Astrocyte of the hippocampus (primary cell): ENCODE results near the gene MLEC.

Source experiments
- DNase-seq: peaks from one replicate; pipeline ENCODE4 v3.0.0; 2011; ENCODE audit warnings: low read depth, low spot score

The MLEC gene

DNA sequence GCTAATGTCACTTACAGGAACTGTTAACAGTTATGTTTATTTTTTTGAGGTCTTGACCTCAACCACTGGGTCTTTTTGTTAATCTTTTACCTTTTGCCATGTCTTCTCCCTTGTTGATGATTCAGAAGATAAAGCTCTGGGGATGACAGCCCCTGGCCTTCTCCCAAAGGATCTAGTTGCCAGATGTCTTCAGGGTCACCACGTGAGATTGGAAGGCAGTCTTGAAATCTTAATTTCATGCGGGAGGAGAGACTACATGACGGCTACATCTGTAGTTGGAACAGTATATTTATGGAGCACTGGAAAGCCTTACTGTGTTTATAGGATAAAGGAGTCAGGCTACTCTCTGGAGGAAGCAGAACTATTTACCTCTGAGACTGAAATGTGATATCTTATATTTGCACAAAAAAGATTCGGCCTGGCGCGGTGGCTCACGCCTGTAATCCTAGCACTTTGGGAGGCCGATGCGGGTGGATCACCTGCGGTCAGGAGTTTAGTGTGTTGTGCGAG lies 5.6 kb downstream of the MLEC start:
- no peak for DNase-seq

DNA sequence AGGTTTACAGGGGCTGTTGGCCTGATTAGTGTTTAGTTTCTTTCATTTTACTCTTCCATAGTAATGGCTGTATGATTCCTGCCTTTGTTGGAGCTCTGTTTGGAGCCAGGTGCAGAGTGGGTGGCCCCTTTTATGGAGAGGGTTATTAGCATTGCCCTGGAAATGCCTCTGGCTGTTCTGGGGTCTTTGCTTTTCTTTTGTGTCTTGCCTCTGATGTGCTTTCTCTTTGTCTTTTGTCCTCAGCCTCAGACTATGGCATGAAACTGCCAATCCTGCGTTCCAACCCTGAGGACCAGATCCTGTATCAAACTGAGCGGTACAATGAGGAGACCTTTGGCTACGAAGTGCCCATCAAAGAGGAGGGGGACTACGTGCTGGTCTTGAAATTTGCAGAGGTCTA lies 6.9 kb downstream of the MLEC start:
- no peak for DNase-seq

DNA sequence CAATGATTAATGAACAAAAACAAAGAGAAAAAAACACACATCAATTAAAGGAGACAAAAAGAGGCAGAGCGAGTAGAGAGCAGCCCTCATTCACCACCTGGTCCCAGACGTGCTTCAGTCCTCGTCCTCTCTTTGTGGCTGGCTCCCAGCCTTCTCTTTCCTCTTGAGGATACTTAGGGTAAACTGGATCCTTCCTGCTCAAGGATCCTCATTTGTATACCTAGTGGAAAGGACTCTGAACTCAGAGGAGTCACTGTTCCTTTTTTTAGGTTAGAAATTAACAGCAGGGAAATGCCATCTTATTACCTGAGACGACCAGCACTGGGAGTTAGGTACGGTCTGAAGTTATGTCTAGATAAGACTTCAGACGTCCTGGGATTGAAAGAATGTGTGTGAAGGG lies 9.7 kb downstream of the MLEC start:
- DNase-seq: no peak

DNA sequence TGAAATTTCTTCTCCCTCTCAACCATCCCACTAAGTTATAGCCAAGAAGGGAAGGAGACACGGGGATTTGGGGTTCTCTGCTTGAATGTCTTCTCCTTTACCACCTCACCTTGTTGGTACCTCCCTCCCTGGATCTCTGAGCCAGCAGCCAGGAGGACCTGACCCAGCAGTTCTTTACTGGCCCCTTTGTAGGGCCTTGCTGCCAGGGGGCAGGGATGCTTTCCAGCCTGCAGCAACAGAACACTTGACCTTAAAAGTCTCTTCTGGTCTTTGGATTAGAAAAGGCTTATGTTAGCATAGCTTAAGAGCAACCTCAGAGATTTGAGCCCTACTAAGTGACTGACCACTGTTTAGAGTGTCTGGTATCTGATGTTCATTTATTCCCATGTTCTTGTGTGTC lies 10.4 kb downstream of the MLEC start:
- no peak for DNase-seq

DNA sequence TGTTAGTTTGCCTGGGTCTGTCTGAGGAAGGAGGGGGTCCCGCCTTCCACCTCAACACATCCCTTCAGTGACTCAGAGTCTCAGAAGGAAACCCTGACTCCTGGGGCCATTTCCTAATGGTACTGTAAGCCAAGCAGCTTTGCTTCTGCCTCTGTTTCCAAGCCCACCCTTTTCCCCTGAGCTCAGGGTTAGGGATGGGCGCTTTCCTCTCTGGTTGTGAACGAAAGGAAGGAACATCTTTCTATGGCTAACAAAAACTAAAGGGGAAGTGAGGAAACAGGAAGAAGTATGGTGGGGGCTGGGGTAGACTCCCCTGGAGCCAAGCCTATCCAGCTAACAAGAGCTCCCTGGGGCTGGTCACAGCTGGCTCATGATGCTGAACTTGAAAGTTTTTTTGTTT lies 11.7 kb downstream of the MLEC start:
- DNase-seq: no peak

DNA sequence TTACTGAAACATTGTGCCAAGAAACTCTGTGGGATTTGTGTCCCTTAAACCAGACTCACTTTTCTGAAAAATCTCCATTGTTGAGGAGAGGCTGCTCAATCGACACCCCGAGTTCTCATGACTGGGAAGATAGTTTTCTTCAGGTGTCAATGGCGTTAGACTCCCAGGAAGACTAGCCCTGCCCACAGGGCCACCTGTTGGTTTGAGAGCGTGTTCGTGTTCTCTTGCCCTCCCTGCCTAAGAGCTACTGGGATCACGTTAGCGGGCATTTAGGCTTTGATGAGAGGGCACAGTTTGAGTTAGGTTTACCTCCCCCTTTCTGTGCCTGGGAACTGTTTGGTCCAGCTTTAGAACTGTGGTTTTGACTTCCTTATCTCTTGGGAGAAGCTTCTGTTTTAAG lies 12.6 kb downstream of the MLEC start:
- DNase-seq: no peak

DNA sequence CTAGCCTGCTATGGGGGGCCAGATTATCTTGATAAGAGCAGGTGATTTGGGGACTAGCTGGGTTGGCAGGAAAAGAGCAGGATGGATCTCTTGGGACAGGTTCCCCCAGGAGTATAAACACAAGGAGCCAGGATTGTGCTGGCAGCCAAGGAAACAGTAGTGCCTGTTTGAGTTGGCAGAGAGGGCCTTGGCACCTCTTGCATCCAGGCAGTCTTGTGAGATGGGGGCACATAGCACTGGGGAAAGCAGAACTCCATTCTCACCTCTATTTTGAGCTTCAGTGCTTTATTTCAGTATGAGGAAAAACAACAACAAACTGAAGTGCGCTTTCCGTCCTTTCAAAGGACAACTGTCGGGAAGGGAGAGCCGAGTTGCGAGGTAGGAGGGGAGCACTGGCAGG lies 13.9 kb downstream of the MLEC start:
- DNase-seq: no peak

DNA sequence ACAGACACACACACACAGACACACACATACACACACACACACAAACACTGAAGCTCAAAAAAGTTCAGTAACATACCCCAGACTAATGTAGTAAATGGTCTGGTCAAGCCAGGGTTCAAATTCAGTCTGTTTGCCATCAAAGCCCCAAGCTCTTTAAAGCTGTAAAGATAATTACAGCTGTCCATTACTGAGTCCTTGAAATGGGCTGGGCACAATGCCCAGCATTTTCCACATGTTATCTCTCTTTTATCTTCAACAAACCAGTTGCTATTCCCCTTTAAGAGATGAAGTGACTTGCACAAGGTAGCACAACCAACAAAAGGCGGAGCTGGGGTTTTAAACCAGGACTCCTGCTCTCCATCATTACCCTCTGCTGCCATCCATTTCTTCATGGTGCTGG lies 15.7 kb downstream of the MLEC start:
- no peak for DNase-seq

DNA sequence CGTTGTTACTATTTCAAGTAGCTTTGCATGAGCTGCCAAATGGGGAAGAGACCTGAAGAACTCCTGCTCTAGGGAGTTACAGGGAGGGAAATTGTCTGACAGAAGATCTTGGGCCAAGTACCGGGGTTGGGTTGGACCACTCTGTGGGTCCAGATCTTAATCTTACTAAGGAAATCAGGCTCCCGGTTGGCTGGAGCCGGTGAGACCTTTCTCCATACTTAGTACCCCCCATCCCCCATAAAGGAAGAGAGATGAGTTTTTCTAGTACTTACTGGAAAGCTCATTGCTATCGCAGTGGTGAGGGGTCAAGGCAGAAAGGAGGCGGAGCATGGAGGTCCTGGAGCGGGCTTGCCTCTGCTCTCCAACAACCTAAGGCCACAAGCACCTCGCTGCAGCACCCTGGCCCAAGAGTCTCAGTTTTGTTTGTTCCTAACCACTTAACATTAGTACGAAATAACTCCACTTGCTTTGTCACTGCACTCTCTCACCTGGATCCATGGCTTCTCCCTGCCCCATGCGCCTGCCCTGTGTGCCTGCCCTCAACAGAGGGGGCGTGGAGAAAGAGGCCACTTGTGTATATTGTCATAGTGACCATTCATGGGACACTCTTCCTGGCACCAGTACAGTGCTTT lies 16.5 kb downstream of the MLEC start:
- DNase-seq: no peak

DNA sequence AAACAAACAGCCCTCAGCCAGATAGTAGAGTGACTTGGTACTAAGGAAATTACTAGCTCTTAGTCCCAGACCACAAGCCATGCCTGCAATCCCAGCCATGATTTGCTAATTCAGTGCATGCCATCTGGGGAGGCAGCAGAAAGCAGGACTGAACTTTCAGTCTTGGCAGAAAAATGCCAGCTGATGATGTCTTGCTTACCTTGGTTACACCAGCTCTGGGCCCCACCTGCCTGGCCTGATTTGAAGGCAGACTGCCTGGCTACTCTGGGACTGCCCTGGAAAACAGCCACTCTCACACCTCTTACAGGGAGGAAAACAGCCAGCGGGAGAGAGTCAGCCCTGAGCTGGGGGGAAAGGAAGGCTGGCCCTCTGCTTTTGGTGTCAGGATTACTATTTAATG lies 18.7 kb downstream of the MLEC start:
- DNase-seq: peak; percentile 7

DNA sequence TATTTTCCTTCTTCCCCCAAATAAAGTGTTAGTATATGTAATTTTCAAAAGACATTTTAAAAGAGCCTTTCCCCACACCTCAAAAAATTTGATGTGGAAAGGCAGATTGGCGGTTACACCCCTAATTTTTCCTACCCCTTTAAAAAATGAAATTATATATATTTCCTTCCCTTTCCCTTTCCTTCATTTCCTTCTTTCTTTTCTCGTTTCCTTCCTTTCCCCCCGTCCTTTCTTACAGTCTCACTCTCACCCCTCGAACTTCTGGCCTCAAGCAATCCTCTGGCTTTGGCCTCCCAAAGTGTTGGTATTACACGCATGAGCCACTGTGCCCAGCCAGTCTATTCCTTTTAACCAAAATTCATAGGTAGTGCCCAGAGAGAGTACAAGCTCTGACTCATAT lies 19.1 kb downstream of the MLEC start:
- no peak for DNase-seq

DNA sequence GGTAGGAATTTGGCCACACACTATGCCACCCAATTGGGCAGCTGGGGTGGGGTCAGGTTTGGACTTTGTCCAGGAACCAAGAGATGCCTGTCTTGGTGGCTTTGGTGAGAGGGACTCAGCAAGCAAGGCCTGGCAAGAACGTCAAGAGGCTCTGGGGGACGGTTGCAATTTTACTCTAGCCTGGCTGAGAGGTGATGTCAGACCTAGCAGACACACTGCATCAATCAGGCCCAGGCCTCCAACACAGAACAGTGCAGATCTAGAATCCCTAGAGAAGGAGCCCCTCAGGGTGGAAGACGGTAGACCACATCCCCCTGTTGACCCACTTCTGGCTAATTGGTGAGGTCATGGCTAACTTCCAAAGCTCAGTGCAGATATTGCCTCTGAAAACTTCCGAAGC lies 21.7 kb downstream of the MLEC start:
- peak; percentile 10 for DNase-seq

DNA sequence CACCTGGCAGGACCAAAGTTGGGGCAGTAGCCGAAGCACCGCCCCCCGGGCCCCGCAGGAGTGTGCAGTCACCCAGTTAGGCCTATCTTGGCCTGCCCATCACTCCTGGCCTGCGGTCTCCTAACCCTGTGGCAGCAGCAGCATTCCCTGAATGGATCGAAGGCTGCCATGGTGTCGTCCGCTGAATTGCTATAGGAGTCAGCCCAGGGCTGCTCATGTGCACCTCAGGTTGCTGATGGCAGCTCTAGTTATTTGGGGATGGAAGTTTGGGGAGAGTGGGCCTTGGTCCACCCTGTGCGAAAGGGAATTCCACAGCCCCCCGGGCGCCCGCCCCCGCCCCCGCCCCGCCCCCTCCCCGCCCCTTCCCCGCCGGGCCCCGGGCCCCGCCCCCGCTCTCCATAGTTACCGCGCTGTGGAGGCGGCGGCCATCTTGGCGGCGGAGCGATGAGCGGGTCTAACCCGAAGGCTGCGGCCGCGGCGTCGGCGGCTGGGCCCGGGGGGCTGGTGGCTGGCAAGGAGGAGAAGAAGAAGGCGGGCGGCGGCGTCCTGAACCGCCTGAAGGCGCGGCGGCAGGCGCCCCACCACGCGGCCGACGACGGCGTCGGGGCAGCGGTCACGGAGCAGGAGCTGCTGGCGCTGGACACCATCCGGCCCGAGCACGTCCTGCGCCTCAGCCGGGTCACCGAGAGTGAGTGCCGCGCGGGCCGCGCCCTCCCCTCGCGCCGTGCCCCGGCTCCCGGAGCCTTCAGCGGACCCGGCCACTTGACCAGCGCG lies 23.3 kb downstream of the MLEC start, which contains the start of gene UNC119B:
Gene UNC119B (plus strand): TSS at position 428 of the 774 bp plus-strand sequence. CDS start 17 bp downstream, at position 445.
- DNase-seq: peak; percentile 86

DNA sequence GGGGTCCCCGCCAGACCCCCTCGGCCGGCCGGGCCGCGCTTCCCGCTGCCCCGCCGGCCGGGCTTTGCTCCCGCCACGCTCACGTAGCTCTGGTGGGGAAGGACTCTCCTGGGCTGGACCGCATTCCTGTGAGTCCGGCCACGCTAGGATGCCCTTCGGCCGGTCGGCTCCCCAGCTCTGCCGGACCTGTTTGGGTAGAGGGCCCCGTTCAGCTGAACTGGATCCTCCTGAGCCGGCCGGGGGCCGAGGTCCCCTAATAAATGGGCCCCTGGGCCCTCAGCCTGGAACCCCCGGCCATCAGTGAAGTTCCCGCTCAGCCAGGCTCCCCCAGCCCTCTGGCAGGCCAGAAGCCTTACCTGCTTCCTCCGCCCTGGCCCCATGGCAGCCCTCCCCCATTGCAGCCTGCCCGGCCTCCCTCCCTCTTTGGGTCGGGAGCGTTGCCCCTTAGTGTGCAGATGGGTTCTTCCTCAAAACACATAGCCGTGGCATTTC lies 23.9 kb downstream of the MLEC start:
- DNase-seq: no peak

DNA sequence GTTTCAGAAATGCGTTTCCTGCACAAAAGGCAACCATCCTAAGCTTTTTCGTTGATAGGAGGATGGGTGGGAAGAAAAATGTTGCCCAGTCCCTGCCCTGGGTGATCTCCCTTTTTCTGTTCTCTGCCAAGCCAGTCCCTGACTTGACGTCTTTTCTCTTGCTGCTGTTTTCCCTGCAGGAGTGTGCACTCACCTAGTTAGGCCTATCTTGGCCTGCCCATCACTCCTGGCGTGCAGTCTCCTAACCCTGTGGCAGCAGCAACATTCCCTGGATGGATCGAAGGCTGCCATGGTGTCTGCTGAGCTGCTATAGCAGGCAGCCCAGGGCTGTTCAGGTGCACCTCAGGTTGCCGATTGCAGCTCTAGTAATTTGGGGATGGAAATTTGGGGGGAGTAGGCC lies 24.5 kb downstream of the MLEC start:
- DNase-seq: peak; percentile 15

DNA sequence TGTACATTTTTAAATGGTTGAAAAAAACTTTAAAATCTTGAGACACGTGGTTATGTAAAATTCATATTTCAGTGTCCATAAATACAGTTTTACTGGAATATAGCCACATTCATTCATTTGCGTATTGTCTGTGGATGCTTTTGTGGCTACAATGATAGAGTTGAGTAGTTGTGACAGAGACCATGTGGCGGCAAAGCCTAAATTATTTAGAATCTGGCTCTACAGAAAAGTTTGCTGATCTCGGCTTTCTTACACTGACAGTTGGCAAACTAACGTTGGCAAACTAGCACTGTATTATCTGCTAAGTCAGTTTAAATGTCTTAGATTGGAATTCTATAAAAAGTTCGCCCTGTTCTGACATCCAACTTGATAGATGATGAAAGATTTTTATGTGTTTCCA lies 25.7 kb downstream of the MLEC start:
- DNase-seq: no peak

DNA sequence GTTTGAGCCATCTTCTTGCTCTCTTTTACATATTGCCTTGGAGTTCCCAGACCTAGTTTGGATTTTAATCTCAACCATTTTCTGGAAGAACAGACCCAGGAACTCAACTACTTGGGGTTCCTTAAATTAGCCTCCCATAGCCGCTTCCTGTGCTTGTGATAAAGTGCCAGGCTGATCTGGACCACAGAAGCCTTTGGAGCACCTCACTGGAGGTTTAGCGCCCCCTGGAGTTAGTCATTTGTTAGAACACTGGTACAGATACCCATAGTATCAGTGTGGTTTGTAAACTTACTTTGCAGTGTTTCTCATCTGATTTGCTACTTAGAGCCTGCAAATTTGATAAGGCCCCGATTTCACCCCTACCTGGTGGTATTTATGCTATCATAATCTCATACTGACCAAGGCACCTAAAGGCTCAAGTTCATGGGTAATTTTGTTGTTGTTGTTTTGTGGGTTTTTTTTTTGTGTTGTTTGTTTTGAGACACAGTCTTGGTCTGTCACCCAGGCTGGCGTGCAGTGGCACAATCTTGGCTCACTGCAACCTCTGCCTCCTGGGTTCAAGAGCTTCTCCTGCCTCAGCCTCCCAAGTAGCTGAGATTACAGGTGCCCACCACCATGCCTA lies 27.0 kb downstream of the MLEC start:
- peak; percentile 90 for DNase-seq

DNA sequence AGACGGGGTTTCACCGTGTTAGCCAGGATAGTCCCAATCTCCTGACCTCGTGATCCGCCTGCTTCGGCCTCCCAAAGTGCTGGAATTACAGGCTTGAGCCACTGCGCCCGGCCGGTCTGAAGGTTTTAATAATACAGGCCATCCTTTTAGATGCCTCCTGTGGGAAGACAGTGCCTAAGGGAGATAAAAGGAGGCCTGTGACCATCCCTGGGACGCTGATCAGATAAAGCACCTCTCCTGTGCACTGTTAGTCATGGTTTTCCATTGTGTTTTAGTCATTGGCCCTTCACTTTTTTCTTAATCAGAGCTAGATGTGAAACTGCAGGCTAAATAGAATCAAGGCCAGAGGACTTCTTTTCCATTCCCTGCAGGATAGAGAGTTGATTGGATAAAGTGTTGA lies 31.1 kb downstream of the MLEC start:
- no peak for DNase-seq

DNA sequence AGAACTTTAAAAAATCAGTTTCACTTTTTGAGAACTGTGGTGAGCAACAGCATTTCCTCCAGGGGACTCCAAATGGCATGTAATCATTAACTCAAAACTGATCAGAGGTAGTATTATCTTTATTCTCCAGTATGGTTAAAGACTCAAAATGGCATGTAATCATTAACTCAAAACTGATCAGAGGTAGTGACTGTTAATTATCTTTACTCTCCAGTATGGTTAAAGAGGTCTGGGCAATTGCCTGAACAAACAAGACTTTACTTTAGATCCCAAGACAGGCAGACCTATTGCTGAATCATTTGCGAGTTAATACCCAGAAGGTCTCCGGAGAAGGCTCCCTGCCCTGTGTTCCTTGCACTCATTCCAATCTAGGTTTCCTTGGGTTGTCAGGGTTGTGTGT lies 32.1 kb downstream of the MLEC start:
- no peak for DNase-seq

DNA sequence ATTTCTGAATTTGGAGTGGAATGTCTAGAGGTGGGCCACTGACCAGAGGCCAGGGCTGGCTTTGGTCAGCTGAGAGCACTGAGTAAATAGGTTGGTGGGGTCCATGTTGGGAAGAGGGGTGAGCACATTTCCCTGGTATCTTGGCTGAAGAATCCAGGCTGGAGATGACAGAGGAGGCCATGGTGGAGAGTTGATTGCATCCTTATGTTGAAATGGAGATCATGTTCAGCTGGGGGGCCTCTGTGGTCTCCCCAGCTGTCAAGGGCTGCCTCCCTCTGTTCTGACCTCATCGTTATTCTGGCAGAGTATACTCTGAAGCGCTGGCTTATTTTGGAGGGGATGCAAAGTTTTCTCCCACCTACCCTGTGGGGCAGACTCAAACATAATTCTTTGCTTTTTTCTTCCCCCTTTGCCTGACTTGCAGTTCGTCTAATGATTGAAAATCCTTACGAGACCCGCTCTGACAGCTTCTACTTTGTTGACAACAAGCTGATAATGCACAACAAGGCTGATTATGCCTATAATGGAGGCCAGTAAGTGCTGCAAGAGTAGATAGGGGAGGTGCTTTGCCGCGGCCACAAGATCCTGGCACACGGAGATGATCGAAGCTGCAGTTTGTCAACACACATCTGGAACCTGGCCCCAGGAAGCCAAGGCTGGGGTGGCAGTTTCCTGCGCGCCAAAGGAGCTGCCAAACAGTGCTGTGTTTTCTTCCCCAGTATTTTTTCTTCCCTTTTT lies 32.7 kb downstream of the MLEC start:
- no peak for DNase-seq

DNA sequence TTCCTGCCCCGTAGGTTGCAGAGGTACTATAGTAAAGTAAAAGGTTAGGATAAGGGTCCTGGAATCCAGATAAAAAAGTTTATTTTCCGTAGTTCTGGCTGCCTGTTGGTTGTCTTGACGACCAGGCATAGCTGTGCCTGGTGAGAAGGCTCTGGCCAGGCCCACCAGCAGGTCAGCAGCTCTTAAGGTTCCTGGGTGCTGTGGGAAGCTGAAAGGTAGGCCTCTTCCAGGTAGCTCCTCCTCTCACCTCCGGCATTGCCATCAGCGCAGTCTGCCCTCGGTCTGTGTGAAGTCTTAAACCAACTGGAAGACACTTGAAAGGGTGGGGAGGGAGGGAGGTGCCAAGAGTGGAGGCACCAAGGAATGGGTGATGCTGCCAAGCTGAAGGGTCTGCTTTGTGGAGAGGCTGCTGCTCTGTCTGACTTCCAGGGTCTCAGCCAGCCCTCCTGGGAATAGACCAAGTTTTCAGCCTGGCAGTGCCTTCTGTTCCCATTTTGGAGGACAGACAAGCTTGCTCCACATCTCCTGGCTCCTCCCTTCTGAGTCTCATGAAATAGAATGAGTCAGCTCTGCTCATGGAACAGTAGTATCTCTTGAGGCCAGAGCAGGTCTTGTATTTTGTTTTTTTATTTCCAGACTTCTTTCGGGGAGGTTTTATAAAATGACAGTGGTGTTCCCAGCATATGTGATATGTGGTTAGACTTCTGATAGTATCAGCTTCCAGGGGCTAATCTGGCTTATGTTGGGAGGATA lies 33.5 kb downstream of the MLEC start:
- DNase-seq: peak; percentile 62
